EH (cell line): ENCODE measurements around the gene JAML.
"Not testable (repeated sequence)": the region's sequence is repeated elsewhere in the genome, so short reads cannot be mapped to it uniquely, and the experiment has no call there.

Experiments
- DNase-seq: peaks from one replicate; pipeline ENCODE4 v3.0.0-alpha.2; 2015; ENCODE audit warnings: low read depth

JAML gene

GRCh38 chr11:118193910-118194566 is 30.8 kb downstream of the JAML start:
- no peak for DNase-seq

- not testable (repeated sequence) for DNase-seq
Observed at GRCh38 chr11:118192817-118193216, 32.0 kb downstream of the JAML start.

GRCh38 chr11:118190942-118191506 is 33.8 kb downstream of the JAML start:
- not testable (repeated sequence) for DNase-seq

GRCh38 chr11:118186346-118187107 is 38.3 kb downstream of the JAML start:
- DNase-seq = no peak

GRCh38 chr11:118184784-118185579 is 39.8 kb downstream of the JAML start:
- DNase-seq = no peak

GRCh38 chr11:118183691-118184090 is 41.1 kb downstream of the JAML start:
- DNase-seq = not testable (repeated sequence)

- DNase-seq = peak; percentile 20
Observed at GRCh38 chr11:118180300-118180703, 44.5 kb downstream of the JAML start.

- no peak for DNase-seq
Observed at GRCh38 chr11:118176778-118177134, 48.1 kb downstream of the JAML start.

- DNase-seq = no peak
Observed at GRCh38 chr11:118175993-118176777, 48.6 kb downstream of the JAML start, which contains the start of gene SCN2B. Gene SCN2B (minus strand): TSS chr11:118176639. CDS start chr11:118176431, 208 bp downstream.

GRCh38 chr11:118175031-118175992 is 49.5 kb downstream of the JAML start:
- peak; percentile 22 for DNase-seq

- no peak for DNase-seq
Observed at GRCh38 chr11:118174006-118174567, 50.7 kb downstream of the JAML start.

GRCh38 chr11:118172356-118172755 is 52.5 kb downstream of the JAML start:
- DNase-seq = no peak

GRCh38 chr11:118171269-118172062 is 53.3 kb downstream of the JAML start:
- peak; percentile 56 for DNase-seq

GRCh38 chr11:118170882-118171268 is 53.9 kb downstream of the JAML start:
- no peak for DNase-seq

GRCh38 chr11:118170231-118170630 is 54.6 kb downstream of the JAML start:
- no peak for DNase-seq

GRCh38 chr11:118169300-118170140 is 55.3 kb downstream of the JAML start:
- no peak for DNase-seq

- no peak for DNase-seq
Observed at GRCh38 chr11:118168751-118169150, 56.1 kb downstream of the JAML start.

GRCh38 chr11:118168316-118168715 is 56.5 kb downstream of the JAML start:
- no peak for DNase-seq
